ENCODE data around the gene MXD3. TPM values are rescaled to one million over a fixed set of nuclear protein-coding genes. Genes with fewer than 3 reads are reported as not detected.
A peak's percentile ranks its signal among the peaks of the same experiment; 100 is the strongest.
"Not testable (repeated sequence)": the region's sequence is repeated elsewhere in the genome, so short reads cannot be mapped to it uniquely, and the experiment has no call there.

The MXD3 gene
- total RNA-seq, 1 donor from 2014 or later, result 5.7 TPM

DNA sequence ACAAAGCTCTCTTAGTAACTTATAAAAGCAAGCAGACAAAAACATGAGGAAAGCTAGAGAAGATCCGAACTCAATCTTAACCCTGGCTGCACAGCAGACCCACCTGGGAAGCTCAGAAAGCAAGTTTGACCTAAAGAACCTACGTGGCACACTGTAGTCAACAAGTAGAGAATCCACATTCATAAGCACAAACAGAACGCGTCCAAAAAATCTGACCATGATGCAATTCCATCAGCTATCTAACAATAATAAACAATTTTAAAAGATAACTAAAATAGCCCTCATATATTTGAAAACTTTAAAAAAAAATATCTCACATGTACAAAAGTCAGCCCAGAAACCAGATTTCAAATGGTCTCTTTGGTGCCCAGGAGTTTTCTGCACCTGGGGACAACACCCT is 35.1 kb upstream of the MXD3 start:
- H3K27me3 ChIP-seq (ENCODE audit: control insufficient read depth in 3 of 3, insufficient read depth in 3 of 3, low read length in 3 of 3), result no peaks in the 10 kb centered on the region
- H3K27ac ChIP-seq (ENCODE audit: low read depth, low read length), result no peak overlapping the region
- no peak overlapping the region for H3K9ac ChIP-seq (ENCODE audit: low read depth in 1 of 3, low read length in 3 of 3)
- peaks cover 10 to 29% (median 21%) of the 10 kb centered on the region in 3 donors for H3K36me3 ChIP-seq (ENCODE audit: control insufficient read depth in 3 of 3, insufficient read depth in 3 of 3, low read length in 3 of 3)
- no peaks in the 10 kb centered on the region for H3K9me3 ChIP-seq (ENCODE audit: control insufficient read depth in 3 of 3, low read length in 3 of 3)
- peaks cover 20 to 30% (median 21%) of the 10 kb centered on the region in 3 donors for H3K4me1 ChIP-seq (ENCODE audit: control insufficient read depth in 3 of 3, insufficient read depth in 3 of 3, low read length in 3 of 3)
- H3K4me3 ChIP-seq (ENCODE audit: low read length in 3 of 3), result no peak overlapping the region

GRCh38 chr5:177344891-177345290 is 33.2 kb upstream of the MXD3 start:
- no peak overlapping the region for H3K9ac ChIP-seq (ENCODE audit: low read depth in 1 of 3, low read length in 3 of 3)
- H3K4me1 ChIP-seq (ENCODE audit: control insufficient read depth in 3 of 3, insufficient read depth in 3 of 3, low read length in 3 of 3), result peaks cover 6 to 17% (median 6%) of the 10 kb centered on the region in 3 donors
- H3K27me3 ChIP-seq (ENCODE audit: control insufficient read depth in 3 of 3, insufficient read depth in 3 of 3, low read length in 3 of 3), result no peaks in the 10 kb centered on the region
- H3K4me3 ChIP-seq (ENCODE audit: low read length in 3 of 3), result no peak overlapping the region
- H3K9me3 ChIP-seq (ENCODE audit: control insufficient read depth in 3 of 3, low read length in 3 of 3), result no peaks in the 10 kb centered on the region
- no peak overlapping the region for H3K27ac ChIP-seq (ENCODE audit: low read depth, low read length)
- peaks cover 5 to 29% (median 25%) of the 10 kb centered on the region in 3 donors for H3K36me3 ChIP-seq (ENCODE audit: control insufficient read depth in 3 of 3, insufficient read depth in 3 of 3, low read length in 3 of 3)

- Histone ChIP-seq H3K27ac (ENCODE audit: low read depth, low read length) (no peak overlapping the region), H3K36me3 (ENCODE audit: control insufficient read depth in 3 of 3, insufficient read depth in 3 of 3, low read length in 3 of 3) (peaks cover 7 to 27% (median 21%) of the 10 kb centered on the region in 3 donors), H3K9me3 (ENCODE audit: control insufficient read depth in 3 of 3, low read length in 3 of 3) (no peaks in the 10 kb centered on the region), H3K27me3 (ENCODE audit: control insufficient read depth in 3 of 3, insufficient read depth in 3 of 3, low read length in 3 of 3) (no peaks in the 10 kb centered on the region), H3K4me1 (ENCODE audit: control insufficient read depth in 3 of 3, insufficient read depth in 3 of 3, low read length in 3 of 3) (peaks cover 0 to 6% (median 0%) of the 10 kb centered on the region in 3 donors), H3K4me3 (ENCODE audit: low read length in 3 of 3) (no peak overlapping the region), H3K9ac (ENCODE audit: low read depth in 1 of 3, low read length in 3 of 3) (no peak overlapping the region)
Measured at GRCh38 chr5:177343777-177344176, 32.1 kb upstream of the MXD3 start.

DNA sequence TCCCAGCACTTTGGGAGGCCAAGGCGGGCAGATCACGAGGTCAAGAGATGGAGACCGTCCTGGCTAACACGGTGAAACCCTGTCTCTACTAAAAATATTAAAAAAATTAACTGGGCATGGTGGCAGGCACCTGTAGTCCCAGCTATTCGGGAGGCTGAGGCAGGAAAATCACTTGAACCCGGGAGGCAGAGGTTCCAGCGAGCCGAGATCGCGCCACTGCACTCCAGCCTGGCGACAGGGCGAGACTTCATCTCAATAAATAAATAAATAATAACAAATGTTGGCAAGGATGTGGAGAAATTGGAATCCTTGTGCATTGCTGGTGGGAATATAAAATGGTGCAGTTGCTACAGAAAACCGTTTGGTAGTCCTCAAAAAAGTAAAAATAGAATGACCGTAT is 31.3 kb upstream of the MXD3 start:
- not testable (repeated sequence) for H3K4me3 ChIP-seq (ENCODE audit: low read length in 3 of 3); H3K27me3 ChIP-seq (ENCODE audit: control insufficient read depth in 3 of 3, insufficient read depth in 3 of 3, low read length in 3 of 3); H3K27ac ChIP-seq (ENCODE audit: low read depth, low read length); H3K9me3 ChIP-seq (ENCODE audit: control insufficient read depth in 3 of 3, low read length in 3 of 3); H3K4me1 ChIP-seq (ENCODE audit: control insufficient read depth in 3 of 3, insufficient read depth in 3 of 3, low read length in 3 of 3); H3K9ac ChIP-seq (ENCODE audit: low read depth in 1 of 3, low read length in 3 of 3)
- H3K36me3 ChIP-seq (ENCODE audit: control insufficient read depth in 3 of 3, insufficient read depth in 3 of 3, low read length in 3 of 3), result peaks cover 15 to 33% (median 27%) of the 10 kb centered on the region in 3 donors

DNA sequence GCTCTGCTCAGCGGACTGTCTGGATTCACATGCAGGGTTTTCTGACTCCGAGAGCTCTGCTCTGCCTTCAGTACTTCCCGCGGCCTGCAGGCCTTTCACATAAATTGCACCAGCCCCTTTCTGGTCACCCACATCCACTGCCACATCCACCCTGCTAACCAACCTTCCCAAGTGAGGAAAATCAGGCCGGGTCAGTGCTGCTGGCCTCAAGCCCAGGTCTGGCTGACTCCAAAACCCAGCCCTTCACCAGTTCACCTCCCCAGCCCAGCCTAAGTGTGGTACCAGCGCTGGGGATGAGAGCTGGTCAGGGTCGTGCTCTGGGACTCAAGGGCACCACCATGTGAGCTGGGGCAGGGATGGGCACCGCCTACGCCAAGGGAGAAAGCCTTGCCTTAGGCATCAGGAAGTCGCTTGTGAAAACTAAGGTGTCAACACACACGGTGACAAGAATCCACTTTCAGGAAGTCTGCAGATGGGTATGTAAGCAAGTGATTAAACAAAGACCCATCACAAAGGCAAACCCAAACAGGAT is 27.5 kb upstream of the MXD3 start:
- H3K27me3 ChIP-seq (ENCODE audit: control insufficient read depth in 3 of 3, insufficient read depth in 3 of 3, low read length in 3 of 3), result no peaks in the 10 kb centered on the region
- peak overlapping the region in 1 of 3 donors; percentile 33 for H3K9ac ChIP-seq (ENCODE audit: low read depth in 1 of 3, low read length in 3 of 3)
- H3K27ac ChIP-seq (ENCODE audit: low read depth, low read length), result no peak overlapping the region
- peaks cover 48 to 56% (median 55%) of the 10 kb centered on the region in 3 donors for H3K36me3 ChIP-seq (ENCODE audit: control insufficient read depth in 3 of 3, insufficient read depth in 3 of 3, low read length in 3 of 3)
- H3K4me3 ChIP-seq (ENCODE audit: low read length in 3 of 3), result no peak overlapping the region
- H3K9me3 ChIP-seq (ENCODE audit: control insufficient read depth in 3 of 3, low read length in 3 of 3), result no peaks in the 10 kb centered on the region
- peaks cover 0 to 14% (median 11%) of the 10 kb centered on the region in 3 donors for H3K4me1 ChIP-seq (ENCODE audit: control insufficient read depth in 3 of 3, insufficient read depth in 3 of 3, low read length in 3 of 3)

GRCh38 chr5:177338251-177339106 is 26.8 kb upstream of the MXD3 start:
- no peak overlapping the region for H3K27ac ChIP-seq (ENCODE audit: low read depth, low read length)
- H3K36me3 ChIP-seq (ENCODE audit: control insufficient read depth in 3 of 3, insufficient read depth in 3 of 3, low read length in 3 of 3), result peaks cover 55 to 60% (median 58%) of the 10 kb centered on the region in 3 donors

GRCh38 chr5:177336603-177337494 is 25.2 kb upstream of the MXD3 start:
- Histone ChIP-seq H3K9me3 (ENCODE audit: control insufficient read depth in 3 of 3, low read length in 3 of 3) (no peaks in the 10 kb centered on the region), H3K4me3 (ENCODE audit: low read length in 3 of 3) (no peak overlapping the region), H3K9ac (ENCODE audit: low read depth in 1 of 3, low read length in 3 of 3) (no peak overlapping the region), H3K4me1 (ENCODE audit: control insufficient read depth in 3 of 3, insufficient read depth in 3 of 3, low read length in 3 of 3) (peaks cover 0 to 14% (median 11%) of the 10 kb centered on the region in 3 donors), H3K27ac (ENCODE audit: low read depth, low read length) (no peak overlapping the region), H3K27me3 (ENCODE audit: control insufficient read depth in 3 of 3, insufficient read depth in 3 of 3, low read length in 3 of 3) (no peaks in the 10 kb centered on the region), H3K36me3 (ENCODE audit: control insufficient read depth in 3 of 3, insufficient read depth in 3 of 3, low read length in 3 of 3) (peaks cover 62 to 70% (median 67%) of the 10 kb centered on the region in 3 donors)

More at GRCh38 chr5:177338251-177339106, 26.8 kb upstream of the MXD3 start:
- Histone ChIP-seq H3K4me1 (ENCODE audit: control insufficient read depth in 3 of 3, insufficient read depth in 3 of 3, low read length in 3 of 3) (peaks cover 0 to 14% (median 11%) of the 10 kb centered on the region in 3 donors), H3K9ac (ENCODE audit: low read depth in 1 of 3, low read length in 3 of 3) (peak overlapping the region in 1 of 3 donors; percentile 33), H3K27me3 (ENCODE audit: control insufficient read depth in 3 of 3, insufficient read depth in 3 of 3, low read length in 3 of 3) (no peaks in the 10 kb centered on the region), H3K4me3 (ENCODE audit: low read length in 3 of 3) (no peak overlapping the region), H3K9me3 (ENCODE audit: control insufficient read depth in 3 of 3, low read length in 3 of 3) (no peaks in the 10 kb centered on the region)

GRCh38 chr5:177336112-177336511 is 24.4 kb upstream of the MXD3 start:
- Histone ChIP-seq H3K27ac (ENCODE audit: low read depth, low read length) (no peak overlapping the region), H3K9ac (ENCODE audit: low read depth in 1 of 3, low read length in 3 of 3) (peak overlapping the region in 1 of 3 donors; percentile 25), H3K9me3 (ENCODE audit: control insufficient read depth in 3 of 3, low read length in 3 of 3) (no peaks in the 10 kb centered on the region), H3K4me1 (ENCODE audit: control insufficient read depth in 3 of 3, insufficient read depth in 3 of 3, low read length in 3 of 3) (peaks cover 0 to 14% (median 11%) of the 10 kb centered on the region in 3 donors), H3K36me3 (ENCODE audit: control insufficient read depth in 3 of 3, insufficient read depth in 3 of 3, low read length in 3 of 3) (peaks cover 66 to 74% (median 68%) of the 10 kb centered on the region in 3 donors), H3K4me3 (ENCODE audit: low read length in 3 of 3) (no peak overlapping the region), H3K27me3 (ENCODE audit: control insufficient read depth in 3 of 3, insufficient read depth in 3 of 3, low read length in 3 of 3) (no peaks in the 10 kb centered on the region)

- Histone ChIP-seq H3K36me3 (ENCODE audit: control insufficient read depth in 3 of 3, insufficient read depth in 3 of 3, low read length in 3 of 3) (peaks cover 66 to 79% (median 72%) of the 10 kb centered on the region in 3 donors), H3K9me3 (ENCODE audit: control insufficient read depth in 3 of 3, low read length in 3 of 3) (no peaks in the 10 kb centered on the region), H3K4me3 (ENCODE audit: low read length in 3 of 3) (no peak overlapping the region), H3K9ac (ENCODE audit: low read depth in 1 of 3, low read length in 3 of 3) (peak overlapping the region in 2 of 3 donors; percentile 10 to 25), H3K27ac (ENCODE audit: low read depth, low read length) (no peak overlapping the region), H3K27me3 (ENCODE audit: control insufficient read depth in 3 of 3, insufficient read depth in 3 of 3, low read length in 3 of 3) (no peaks in the 10 kb centered on the region), H3K4me1 (ENCODE audit: control insufficient read depth in 3 of 3, insufficient read depth in 3 of 3, low read length in 3 of 3) (peaks cover 0 to 14% (median 11%) of the 10 kb centered on the region in 3 donors)
Measured at GRCh38 chr5:177335701-177336065, 24.0 kb upstream of the MXD3 start.

Measured in skeletal muscle tissue (tissue), 4 donors.